ENCODE data around the gene ELAVL2.

ELAVL2 gene

GRCh38 chr9:23803216-23803615, 22.8 kb downstream of the ELAVL2 start:
- no peak for TF ChIP-seq CTCF (IDR thresholded peaks at IDR 0.05; ENCODE audit: borderline replicate concordance, control extremely low read depth, extremely low read depth, insufficient read depth, missing control alignments)
- in situ Hi-C loops (cut with MboI; ENCODE audit: low sequenced_read_pairs, unreplicated experiment) = no loop called here
- no peak for DNase-seq (ENCODE audit: low spot score)

DNA sequence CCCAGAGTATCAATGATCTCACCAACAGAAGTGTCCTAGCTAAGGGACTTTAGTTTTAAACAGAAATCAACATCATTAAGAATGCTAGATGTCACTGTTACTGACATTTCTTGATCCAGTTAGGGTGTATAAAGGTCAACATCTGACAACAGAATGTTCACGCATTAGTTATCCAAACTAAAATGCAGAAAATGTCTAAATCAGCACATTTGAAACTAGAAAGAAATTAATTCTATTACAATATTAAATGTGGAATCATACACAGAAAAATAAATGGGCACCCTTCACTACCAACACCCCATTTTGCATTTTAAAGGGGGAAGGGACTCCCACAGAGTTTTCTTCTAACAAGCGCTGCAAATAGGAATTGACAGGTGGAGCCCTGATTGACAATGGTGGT, 24.5 kb downstream of the ELAVL2 start:
- no peak for TF ChIP-seq CTCF (IDR thresholded peaks at IDR 0.05; ENCODE audit: borderline replicate concordance, control extremely low read depth, extremely low read depth, insufficient read depth, missing control alignments)
- DNase-seq (ENCODE audit: low spot score) = no peak
- in situ Hi-C loops (cut with MboI; ENCODE audit: low sequenced_read_pairs, unreplicated experiment) = no loop called here

- no peak for DNase-seq (ENCODE audit: low spot score)
- no peak for TF ChIP-seq CTCF (IDR thresholded peaks at IDR 0.05; ENCODE audit: borderline replicate concordance, control extremely low read depth, extremely low read depth, insufficient read depth, missing control alignments)
- in situ Hi-C loops (cut with MboI; ENCODE audit: low sequenced_read_pairs, unreplicated experiment) = no loop called here
Observed at GRCh38 chr9:23799521-23799920, 26.5 kb downstream of the ELAVL2 start.

GRCh38 chr9:23798325-23798724, 27.7 kb downstream of the ELAVL2 start:
- TF ChIP-seq CTCF (IDR thresholded peaks at IDR 0.05; ENCODE audit: borderline replicate concordance, control extremely low read depth, extremely low read depth, insufficient read depth, missing control alignments) = no peak
- in situ Hi-C loops (cut with MboI; ENCODE audit: low sequenced_read_pairs, unreplicated experiment) = no loop called here
- no peak for DNase-seq (ENCODE audit: low spot score)

DNA sequence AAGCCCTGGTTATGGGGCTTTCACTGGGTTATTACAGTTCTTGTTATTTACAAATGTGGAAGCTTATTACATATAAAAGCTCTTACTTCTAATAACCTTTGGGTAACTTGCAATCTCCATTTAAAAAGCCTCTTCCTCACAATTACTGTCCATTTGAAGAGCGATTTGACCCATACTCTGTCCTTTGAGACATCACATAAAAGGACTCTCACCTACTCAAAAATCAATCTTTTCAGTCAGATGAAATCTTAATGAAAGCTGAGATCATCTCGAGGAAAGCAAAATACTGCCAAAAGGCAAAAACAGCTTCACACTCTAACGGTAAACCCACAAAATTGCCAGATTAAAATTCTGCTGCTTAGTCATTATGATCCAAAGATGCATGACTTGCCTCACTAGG, 29.8 kb downstream of the ELAVL2 start:
- DNase-seq (ENCODE audit: low spot score) = no peak
- in situ Hi-C loops (cut with MboI; ENCODE audit: low sequenced_read_pairs, unreplicated experiment) = no loop called here
- TF ChIP-seq CTCF (IDR thresholded peaks at IDR 0.05; ENCODE audit: borderline replicate concordance, control extremely low read depth, extremely low read depth, insufficient read depth, missing control alignments) = no peak

- no peak for TF ChIP-seq CTCF (IDR thresholded peaks at IDR 0.05; ENCODE audit: borderline replicate concordance, control extremely low read depth, extremely low read depth, insufficient read depth, missing control alignments)
- in situ Hi-C loops (cut with MboI; ENCODE audit: low sequenced_read_pairs, unreplicated experiment) = no loop called here
- no peak for DNase-seq (ENCODE audit: low spot score)
Observed at GRCh38 chr9:23790351-23791260, 35.4 kb downstream of the ELAVL2 start.

All from GM13976 (cell line).